NB4 (cell line): ENCODE measurements around the gene ARID1B.

Experiments
- DNase-seq: peaks from one replicate; pipeline ENCODE4 v3.0.0; 2010; ENCODE audit warnings: low read depth
- H3K4me3 ChIP-seq: one replicate; pipeline ENCODE4 v1.5.1; 2011; ENCODE audit warnings: mild to moderate bottlenecking, low read depth, low read length, moderate library complexity
- CTCF ChIP-seq: IDR thresholded peaks from one replicate; pipeline ENCODE4 v1.5.1; 2012; ENCODE audit warnings: low read depth, low read length
- MAX ChIP-seq: IDR thresholded peaks from 2 replicates; pipeline ENCODE4 v1.6.1; 2011; ENCODE audit warnings: low read depth, low read length
- MYC ChIP-seq: IDR thresholded peaks from 2 replicates; pipeline ENCODE4 v1.6.1; 2011; ENCODE audit warnings: low read depth, low read length
- POLR2A ChIP-seq: IDR thresholded peaks from 2 replicates; pipeline ENCODE4 v1.6.1; 2011; ENCODE audit warnings: mild to moderate bottlenecking; ENCODE audit not compliant: insufficient read length; ENCODE audit errors: extremely low read depth

ARID1B gene

GRCh38 chr6:157168471-157168870, 391.3 kb downstream of the ARID1B start:
- no peak for DNase-seq
- TF ChIP-seq POLR2A, result no peak
- no peak for TF ChIP-seq MAX
- no peak for TF ChIP-seq CTCF
- no peak for TF ChIP-seq MYC
- no peak overlapping the region for H3K4me3 ChIP-seq

- no peak for TF ChIP-seq MYC
- no peak for TF ChIP-seq POLR2A
- TF ChIP-seq MAX, result no peak
- TF ChIP-seq CTCF, result no peak
- no peak overlapping the region for H3K4me3 ChIP-seq
- DNase-seq, result no peak
Measured at GRCh38 chr6:157169226-157169625, 392.0 kb downstream of the ARID1B start.

- no peak overlapping the region for H3K4me3 ChIP-seq
- TF ChIP-seq MAX (no peak), POLR2A (no peak), CTCF (no peak), MYC (no peak)
- DNase-seq, result no peak
Measured at GRCh38 chr6:157169656-157170055, 392.5 kb downstream of the ARID1B start.

- TF ChIP-seq CTCF (no peak), MAX (no peak), MYC (no peak), POLR2A (no peak)
- H3K4me3 ChIP-seq, result no peak overlapping the region
- DNase-seq, result no peak
Measured at GRCh38 chr6:157170535-157170934, 393.4 kb downstream of the ARID1B start.

GRCh38 chr6:157171801-157172200, 394.6 kb downstream of the ARID1B start:
- TF ChIP-seq POLR2A, result no peak
- TF ChIP-seq MYC, result no peak
- TF ChIP-seq CTCF, result no peak
- H3K4me3 ChIP-seq, result no peak overlapping the region

GRCh38 chr6:157172231-157172701, 395.1 kb downstream of the ARID1B start:
- H3K4me3 ChIP-seq, result no peak overlapping the region
- TF ChIP-seq MAX (no peak), POLR2A (no peak), CTCF (no peak), MYC (no peak)
- no peak for DNase-seq

More at GRCh38 chr6:157171801-157172200, 394.6 kb downstream of the ARID1B start:
- no peak for DNase-seq
